Esophagus squamous epithelium (tissue), 5 donors: Measurements from ENCODE around the gene CD248. TPM values are rescaled to one million over a fixed set of nuclear protein-coding genes. Genes with fewer than 3 reads are reported as not detected.

ENCODE experiments used
- DNase-seq: peaks from one replicate; lab custom pipeline; 2025; lab: John Stamatoyannopoulos, UW
- H3K27ac ChIP-seq, 4 donors: fragments of 200-600 bp; sonication (generic); one replicate each; pipeline ENCODE4 v1.5.1; 2016 to 2019; ENCODE audit warnings: mild to moderate bottlenecking in 1 of 4
- H3K27me3 ChIP-seq, 4 donors: fragments of 200-600 bp; sonication (generic); 1 replicate in 3 of 4; 2 replicates in 1 of 4; pipeline versions ENCODE4 v1.5.1 to v1.6.0; 2017 to 2021; ENCODE audit warnings: antibody characterized with exemption in 1 of 4
- H3K36me3 ChIP-seq, 3 donors: fragments of 200-600 bp; sonication (generic); one replicate each; pipeline ENCODE4 v1.5.1; 2016 to 2019
- H3K4me1 ChIP-seq, 3 donors: fragments of 200-600 bp; sonication (generic); one replicate each; pipeline ENCODE4 v1.5.1; 2017 to 2019
- H3K4me3 ChIP-seq, 4 donors: fragments of 200-600 bp; sonication (generic); 1 replicate in 3 of 4; 2 replicates in 1 of 4; pipeline ENCODE4 v1.5.1; 2016 to 2019; ENCODE audit warnings: mild to moderate bottlenecking in 2 of 4, moderate library complexity in 1 of 4
- H3K9me3 ChIP-seq, 3 donors: fragments of 200-600 bp; sonication (generic); one replicate each; pipeline ENCODE4 v1.5.1; 2016 to 2019
- CTCF ChIP-seq, 6 experiments: fragments of 450-650 bp in 4 of 6; fragments of 200-600 bp in 2 of 6; sonication (generic) in 2 of 6; IDR thresholded peaks; one replicate each; pipeline ENCODE4 v1.5.1; 2016 to 2019; ENCODE audit warnings: antibody characterized with exemption in 6 of 6, mild to moderate bottlenecking in 4 of 6, moderate library complexity in 4 of 6
- POLR2A ChIP-seq, 4 donors: fragments of 450-650 bp; IDR thresholded peaks; one replicate each; pipeline ENCODE4 v1.6.1; 2017; ENCODE audit warnings: antibody characterized with exemption in 4 of 4, mild to moderate bottlenecking in 4 of 4, moderate library complexity in 3 of 4
- WGBS, 2 donors: methylation state at CpG; one replicate each; pipeline ENCODE4 v1.1.5; 2018; 5-methylcytosine and 5-hydroxymethylcytosine counted together
- intact Hi-C: fragments of 100-400 bp; cut with DNase I; formaldehyde crosslinking; loops from one replicate; pipeline ENCODE4 v1.15.0; 2022
- total RNA-seq, 4 donors: library from RNA; depleted of rRNA; stranded (reverse); fragments of >200 nt; gene quantifications; one replicate each; pipeline ENCODE4 v1.1.0, GENCODE V29; 2016
- donor health status: DM: yes; HTN: yes; CAD: no.

The CD248 gene
- total RNA-seq, 4 donors from 2014 or later, result 1.9 to 13.2 (median 6.1) TPM

GRCh38 chr11:66268952-66269905, 47.6 kb downstream of the CD248 start:
- peak in 1 of 6 experiments; percentile 26 for TF ChIP-seq CTCF (IDR thresholded peaks at IDR 0.05)
- no peak for TF ChIP-seq POLR2A (IDR thresholded peaks at IDR 0.05)
- Histone ChIP-seq H3K27ac (peak overlapping the region; percentile 89 to 99 (median 97)), H3K36me3 (peaks cover 19 to 63% (median 24%) of the 10 kb centered on the region in 3 donors), H3K4me3 (peak overlapping the region; percentile 84 to 97 (median 90)), H3K9me3 (no peaks in the 10 kb centered on the region), H3K27me3 (no peaks in the 10 kb centered on the region), H3K4me1 (peaks cover 9 to 78% (median 17%) of the 10 kb centered on the region in 3 donors)
- DNase-seq, result no peak
- intact Hi-C loops, result no loop called here
- 2% methylated on average over 23 to 30 of the region's 32 CpGs for WGBS, 2 donors

GRCh38 chr11:66268244-66268951, 48.4 kb downstream of the CD248 start, which contains the start of gene RAB1B:
RAB1B (plus strand) TSS chr11:66268639; CDS start chr11:66268680, 41 bp downstream.
- Histone ChIP-seq H3K9me3 (no peaks in the 10 kb centered on the region), H3K36me3 (peaks cover 11 to 63% (median 16%) of the 10 kb centered on the region in 3 donors), H3K27ac (peak within 1 kb of the TSS; percentile 89 to 99 (median 97)), H3K4me3 (peak within 1 kb of the TSS; percentile 84 to 97 (median 90)), H3K4me1 (peaks cover 9 to 70% (median 17%) of the 10 kb centered on the region in 3 donors), H3K27me3 (no peaks in the 10 kb centered on the region)
- TF ChIP-seq CTCF (IDR thresholded peaks at IDR 0.05) (peak in 2 of 6 experiments; percentile 2 to 27), POLR2A (IDR thresholded peaks at IDR 0.05) (peak in 3 of 4 donors; percentile 19 to 80 (median 67))
- peak; percentile 95 for DNase-seq
- intact Hi-C loops, result no loop called here
- WGBS, 2 donors, result 0 to 2% methylated on average over 3 to 11 of the region's 64 CpGs

GRCh38 chr11:66267379-66268243, 49.2 kb downstream of the CD248 start:
- intact Hi-C loops, result no loop called here
- H3K4me1 ChIP-seq, result peaks cover 9 to 64% (median 17%) of the 10 kb centered on the region in 3 donors
- 0 to 1% methylated on average over 19 to 28 of the region's 61 CpGs for WGBS, 2 donors
- no peaks in the 10 kb centered on the region for H3K27me3 ChIP-seq
- peaks cover 6 to 63% (median 10%) of the 10 kb centered on the region in 3 donors for H3K36me3 ChIP-seq
- H3K4me3 ChIP-seq, result peak overlapping the region; percentile 84 to 97 (median 90)
- DNase-seq, result peak; percentile 48
- no peaks in the 10 kb centered on the region for H3K9me3 ChIP-seq
- H3K27ac ChIP-seq, result peak overlapping the region; percentile 89 to 99 (median 97)
- TF ChIP-seq CTCF (IDR thresholded peaks at IDR 0.05), result peak in 2 of 6 experiments; percentile 24 to 29
- peak in 2 of 4 donors; percentile 34 to 64 for TF ChIP-seq POLR2A (IDR thresholded peaks at IDR 0.05)

- Histone ChIP-seq H3K27me3 (no peaks in the 10 kb centered on the region), H3K27ac (peak overlapping the region; percentile 89 to 99 (median 97)), H3K9me3 (no peaks in the 10 kb centered on the region), H3K36me3 (peaks cover 6 to 63% (median 10%) of the 10 kb centered on the region in 3 donors), H3K4me3 (peak overlapping the region; percentile 84 to 97 (median 90)), H3K4me1 (peaks cover 9 to 59% (median 17%) of the 10 kb centered on the region in 3 donors)
- TF ChIP-seq CTCF (IDR thresholded peaks at IDR 0.05) (no peak), POLR2A (IDR thresholded peaks at IDR 0.05) (no peak)
- 12 to 16% methylated on average over 11 to 12 of the region's 13 CpGs for WGBS, 2 donors
- DNase-seq, result no peak
- intact Hi-C loops, result no loop called here
These were observed 49.8 kb downstream of the CD248 start for GRCh38 chr11:66267039-66267378.
